AG10803 (cell line): Measurements from ENCODE around the gene DNAJC1.
A peak's percentile ranks its signal among the peaks of the same experiment; 100 is the strongest.

Experiments used
- DNase-seq: peaks from one replicate; pipeline ENCODE4 v3.0.0; 2010; ENCODE audit warnings: low read depth
- H3K4me3 ChIP-seq: 2 replicates; pipeline ENCODE4 v1.5.1; 2011; ENCODE audit warnings: mild to moderate bottlenecking, low read length, control low read depth
- CTCF ChIP-seq: conservative IDR thresholded peaks from 2 replicates; pipeline ENCODE4 v1.5.1; 2011; ENCODE audit warnings: mild to moderate bottlenecking, low read length, control low read depth, inconsistent platforms

DNAJC1 gene

GRCh38 chr10:22017283-22018020 is 13.9 kb upstream of the DNAJC1 start:
- no peak overlapping the region for H3K4me3 ChIP-seq
- DNase-seq: no peak
- no peak for TF ChIP-seq CTCF

- TF ChIP-seq CTCF: no peak
- H3K4me3 ChIP-seq: no peak overlapping the region
- DNase-seq: no peak
These were observed 12.6 kb upstream of the DNAJC1 start for GRCh38 chr10:22016046-22016705.

- peak; percentile 31 for TF ChIP-seq CTCF
- DNase-seq: peak; percentile 27
- H3K4me3 ChIP-seq: no peak overlapping the region
These were observed 7.5 kb upstream of the DNAJC1 start for GRCh38 chr10:22010973-22011408.

GRCh38 chr10:22010539-22010938 is 7.0 kb upstream of the DNAJC1 start:
- DNase-seq: no peak
- TF ChIP-seq CTCF: no peak

GRCh38 chr10:22006379-22006884 is 2.9 kb upstream of the DNAJC1 start:
- H3K4me3 ChIP-seq: no peak overlapping the region
- DNase-seq: no peak
- no peak for TF ChIP-seq CTCF

More at GRCh38 chr10:22010539-22010938, 7.0 kb upstream of the DNAJC1 start:
- H3K4me3 ChIP-seq: no peak overlapping the region

GRCh38 chr10:22005763-22006162 is 2.2 kb upstream of the DNAJC1 start:
- DNase-seq: no peak
- no peak overlapping the region for H3K4me3 ChIP-seq
- no peak for TF ChIP-seq CTCF

GRCh38 chr10:22003964-22004281 is 393 bp upstream of the DNAJC1 start:
- peak overlapping the region; percentile 75 for H3K4me3 ChIP-seq
- no peak for DNase-seq
- no peak for TF ChIP-seq CTCF
